Activated T-helper 17 cell treated with anti-CD3 and anti-CD28 coated beads, Interleukin-2, amount 50 U/mL, for 72 hours (primary cell): ENCODE data around the gene OR2K2. TPM values are rescaled to one million over a fixed set of nuclear protein-coding genes. Genes with fewer than 3 reads are reported as not detected.

ENCODE experiments used
- total RNA-seq, 2 donors: library from RNA; stranded (reverse); gene quantifications; one replicate each; pipeline ENCODE4 v1.2.3, GENCODE V29; 2022

The OR2K2 gene
- total RNA-seq, 2 donors from 2014 or later = not detected

Other genes with a start within 250 kb of the OR2K2 start
- 100 to 1,000 TPM in 1 of 2 donors, 10 to 100 TPM in 1; 77.4 to 103 TPM for gene ECPAS, start 154.2 kb upstream of the OR2K2 start, total RNA-seq
- gene ZNF483, start 195.0 kb upstream of the OR2K2 start, total RNA-seq = 1 to 10 TPM; 7.0 to 7.3 TPM